A549 (cell line): Measurements from ENCODE around the gene SEMA4B.

ENCODE experiments used
- CHD2 ChIP-seq: fragments of 150-350 bp; IDR thresholded peaks from 2 replicates; pipeline ENCODE4 v1.6.1; 2014; ENCODE audit warnings: low read length; ENCODE audit not compliant: partially characterized antibody
- CTCF ChIP-seq: fragments of >200 bp; sonication (Bioruptor Twin); formaldehyde crosslinking; IDR thresholded peaks from 3 replicates; pipeline ENCODE4 v1.5.1; 2016
- GATA3 ChIP-seq: IDR thresholded peaks from 2 replicates; pipeline ENCODE4 v1.6.1; 2012; ENCODE audit warnings: borderline replicate concordance

GRCh38 chr15:90227816-90228772, 27.0 kb downstream of the SEMA4B start:
- TF ChIP-seq GATA3 (no peak), CTCF (no peak), CHD2 (no peak)
